ENCODE measurements around the gene MEPE.

- TF ChIP-seq CTCF (conservative IDR thresholded peaks at IDR 0.05 in 1 of 2, IDR thresholded peaks at IDR 0.05 in 1 of 2; ENCODE audit: extremely low read depth in 1 of 2, insufficient read depth in 1 of 2, low read depth in 1 of 2, low read length in 2 of 2): no peak
- TF ChIP-seq EZH2 (IDR thresholded peaks at IDR 0.05; ENCODE audit: borderline replicate concordance, low read length): no peak
These were observed 7.4 kb downstream of the MEPE start for GRCh38 chr4:87840149-87840548.
